ENCODE measurements around the gene ALG9.
A peak's percentile ranks its signal among the peaks of the same experiment; 100 is the strongest.

ALG9 gene

DNA sequence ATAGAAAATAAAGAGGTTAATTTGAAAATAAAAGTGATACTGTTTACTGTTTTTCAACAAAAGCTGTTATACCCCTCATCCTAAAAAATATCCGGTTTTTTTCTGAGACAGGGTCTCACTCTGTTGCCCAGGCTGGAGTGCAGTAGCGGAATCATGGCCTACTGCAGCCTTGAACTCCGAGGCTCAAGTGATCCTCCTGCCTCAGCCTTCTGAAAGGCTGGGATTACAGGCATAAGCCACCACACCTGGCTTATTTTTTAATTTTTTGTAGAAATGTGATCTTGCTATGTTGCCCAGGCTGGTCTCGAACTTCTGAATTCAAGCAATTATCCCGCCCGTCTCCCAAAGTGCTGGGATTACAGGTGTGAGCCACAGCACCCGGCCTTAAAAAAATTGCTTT, 35.7 kb downstream of the ALG9 start:
- DNase-seq (ENCODE audit: low spot score): no peak

DNA sequence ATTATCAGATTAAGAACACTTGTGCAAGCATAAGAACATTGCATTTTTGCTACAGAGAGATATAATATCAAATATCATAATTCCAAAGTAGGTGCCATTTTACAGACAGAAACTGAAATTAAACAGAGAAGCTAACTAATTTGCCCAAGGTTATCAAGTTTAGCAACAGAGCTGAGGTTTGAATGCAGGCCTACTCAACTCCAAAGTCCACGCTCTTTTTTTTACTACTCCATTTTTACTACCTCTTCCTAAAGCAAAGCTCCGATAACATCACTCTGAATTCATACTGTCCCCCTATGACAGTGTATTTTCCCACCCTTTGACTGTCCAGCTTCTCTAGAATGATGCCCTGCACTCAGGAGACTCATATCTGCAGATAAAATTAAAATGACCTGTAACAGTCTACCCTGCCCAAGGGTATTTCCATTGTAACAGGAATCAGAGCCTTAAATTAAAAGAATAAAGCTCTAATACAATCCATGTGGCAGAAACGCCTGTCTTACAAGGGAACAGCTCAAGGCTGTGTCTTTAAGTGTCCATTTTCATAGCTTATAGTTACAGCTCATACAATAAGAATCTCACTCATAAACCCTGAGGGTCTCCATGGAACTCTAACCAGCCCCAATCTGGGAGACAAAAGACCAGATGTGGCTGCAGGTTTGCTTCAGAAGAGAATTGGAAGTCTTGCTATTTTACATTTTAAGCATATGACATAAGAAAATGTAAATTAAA, 36.8 kb downstream of the ALG9 start:
- DNase-seq (ENCODE audit: low spot score): no peak

DNA sequence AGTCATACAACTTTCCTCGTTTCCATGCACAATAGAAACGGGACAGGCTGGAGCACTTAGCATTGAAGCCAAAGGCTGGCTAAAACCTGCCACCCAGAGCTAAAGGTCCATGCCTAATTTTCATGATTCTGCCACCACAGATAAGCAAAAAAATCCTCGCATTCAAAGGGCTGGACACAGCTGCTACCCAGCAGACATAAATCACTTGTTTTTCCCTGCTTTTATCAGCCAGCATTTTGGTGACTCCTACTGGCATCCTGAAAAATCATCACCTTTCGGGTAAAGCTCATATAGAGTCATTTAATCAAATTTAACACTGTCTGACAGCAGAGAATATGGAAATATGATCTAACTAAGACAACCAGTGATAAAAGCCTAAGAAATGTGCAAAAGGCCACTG, 37.9 kb downstream of the ALG9 start:
- DNase-seq (ENCODE audit: low spot score): no peak

DNA sequence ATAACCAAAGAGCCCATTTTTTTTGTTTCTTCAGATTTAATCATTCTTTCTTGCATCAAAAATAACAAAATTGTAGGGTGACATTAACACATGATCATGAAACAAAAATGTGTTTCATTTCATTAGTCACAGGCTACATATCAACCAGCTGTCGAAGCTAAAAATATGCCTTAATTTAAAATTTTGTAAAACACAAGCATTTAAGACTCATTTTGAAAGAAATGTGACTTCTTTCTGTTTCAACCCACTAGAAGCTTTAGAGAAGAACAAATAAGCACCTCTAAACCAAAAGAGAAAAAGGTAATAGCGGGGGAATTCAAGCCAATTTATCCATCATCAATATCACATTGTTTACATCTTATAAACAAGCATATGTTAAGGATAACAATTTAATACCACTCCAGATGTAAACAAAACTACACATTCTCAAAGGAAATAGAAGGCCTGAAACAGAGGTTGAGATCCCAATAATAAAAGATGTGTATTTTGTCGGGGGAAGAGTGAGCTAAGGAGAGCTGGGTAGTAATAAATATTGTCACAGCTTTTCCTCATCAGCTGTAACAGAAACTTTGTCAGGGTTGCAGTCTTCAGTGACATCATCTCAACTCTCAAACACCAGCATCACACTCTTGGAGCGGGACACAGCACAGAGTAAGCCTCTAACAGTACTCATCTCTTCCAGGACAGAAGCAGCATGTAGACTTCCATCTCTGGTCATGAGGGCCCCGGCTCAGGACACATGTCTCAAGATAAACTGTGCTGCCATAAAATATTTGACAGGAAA, 42.0 kb downstream of the ALG9 start:
- DNase-seq (ENCODE audit: low spot score): no peak

DNA sequence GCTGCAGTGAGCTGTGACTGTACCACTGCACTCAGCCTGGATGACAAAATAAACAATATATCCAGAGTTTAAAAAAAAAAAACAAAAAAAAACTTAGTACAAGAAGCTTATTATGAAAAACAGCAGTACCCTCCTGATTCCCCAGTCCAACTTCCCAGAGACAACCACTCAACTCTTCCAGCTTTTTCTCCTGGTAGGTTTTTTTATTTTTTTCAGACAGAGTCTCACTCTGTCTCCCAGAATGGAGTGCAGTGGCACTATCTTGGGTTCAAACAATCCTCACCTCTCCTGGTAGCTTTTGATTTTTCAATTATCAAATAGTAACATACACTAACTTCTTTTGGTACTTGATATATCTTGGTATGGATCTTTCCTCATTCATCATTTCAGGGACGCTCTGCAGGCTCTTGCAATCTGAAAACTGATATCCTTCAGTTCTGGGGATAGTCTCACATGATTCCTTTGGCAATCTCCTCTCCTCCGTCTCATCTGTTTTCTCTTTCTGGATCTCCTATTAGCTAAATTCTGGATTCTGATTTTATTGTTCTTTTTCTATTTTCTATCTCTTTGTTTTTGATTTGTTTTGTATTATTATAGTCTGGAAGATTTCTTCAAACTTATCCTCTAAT, 44.9 kb downstream of the ALG9 start:
- DNase-seq (ENCODE audit: low spot score): no peak

DNA sequence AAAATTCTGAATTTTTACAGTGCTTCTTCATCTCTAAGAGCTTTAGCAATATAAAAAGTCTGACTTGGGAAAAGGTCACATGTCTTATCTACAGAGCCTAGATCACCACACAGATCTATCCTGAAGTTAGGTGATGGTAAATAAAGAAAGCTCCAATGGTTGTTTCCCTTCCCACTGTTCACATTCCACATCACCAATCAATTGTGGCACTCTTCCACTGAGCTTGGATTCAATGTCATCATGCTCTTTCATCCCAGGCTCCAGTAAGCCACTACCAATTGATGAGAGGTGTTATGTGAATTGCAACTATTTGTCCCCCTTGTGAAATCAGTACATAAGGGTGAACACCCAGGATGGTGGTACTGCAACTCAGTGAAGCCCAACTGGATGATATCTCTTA, 47.8 kb downstream of the ALG9 start:
- DNase-seq (ENCODE audit: low spot score): no peak

DNA sequence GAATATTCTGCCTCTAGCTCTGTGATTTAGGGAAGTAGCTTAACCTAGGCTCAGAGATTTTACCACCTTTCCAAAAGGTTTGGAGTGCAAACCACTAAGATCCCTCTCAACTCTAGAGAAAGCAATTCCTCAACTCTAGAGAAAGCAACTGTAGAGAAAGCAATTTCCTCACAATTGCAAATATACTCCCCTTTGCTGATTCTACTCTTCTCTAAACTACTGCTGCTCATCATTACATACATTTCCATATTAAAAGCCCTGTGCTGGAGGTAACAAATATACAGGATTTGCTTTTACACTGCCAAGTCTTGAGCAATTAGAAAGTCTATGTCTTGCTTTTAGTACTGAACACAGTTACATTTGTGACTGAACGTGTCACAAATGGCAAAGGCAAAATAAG, 48.2 kb downstream of the ALG9 start:
- DNase-seq (ENCODE audit: low spot score): no peak

DNA sequence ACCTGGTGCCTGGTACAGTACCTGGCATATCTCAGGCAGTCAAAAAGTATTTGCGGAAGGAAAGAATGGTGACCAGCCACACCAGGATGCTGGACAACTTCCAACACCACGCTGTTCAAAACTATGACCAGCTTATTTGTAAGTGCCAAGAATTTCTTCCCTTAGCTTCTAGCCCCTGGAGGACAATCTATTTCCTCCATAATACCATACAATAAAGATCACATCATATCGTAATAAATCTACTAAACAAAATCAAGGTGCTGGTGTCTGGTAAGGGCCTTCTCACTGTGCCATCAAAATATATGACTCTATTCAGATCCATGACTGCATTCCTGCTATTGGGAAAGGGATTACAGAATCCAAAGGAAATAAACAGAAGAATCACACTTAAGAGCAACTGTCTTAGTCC, 51.5 kb downstream of the ALG9 start:
- no peak for DNase-seq (ENCODE audit: low spot score)

DNA sequence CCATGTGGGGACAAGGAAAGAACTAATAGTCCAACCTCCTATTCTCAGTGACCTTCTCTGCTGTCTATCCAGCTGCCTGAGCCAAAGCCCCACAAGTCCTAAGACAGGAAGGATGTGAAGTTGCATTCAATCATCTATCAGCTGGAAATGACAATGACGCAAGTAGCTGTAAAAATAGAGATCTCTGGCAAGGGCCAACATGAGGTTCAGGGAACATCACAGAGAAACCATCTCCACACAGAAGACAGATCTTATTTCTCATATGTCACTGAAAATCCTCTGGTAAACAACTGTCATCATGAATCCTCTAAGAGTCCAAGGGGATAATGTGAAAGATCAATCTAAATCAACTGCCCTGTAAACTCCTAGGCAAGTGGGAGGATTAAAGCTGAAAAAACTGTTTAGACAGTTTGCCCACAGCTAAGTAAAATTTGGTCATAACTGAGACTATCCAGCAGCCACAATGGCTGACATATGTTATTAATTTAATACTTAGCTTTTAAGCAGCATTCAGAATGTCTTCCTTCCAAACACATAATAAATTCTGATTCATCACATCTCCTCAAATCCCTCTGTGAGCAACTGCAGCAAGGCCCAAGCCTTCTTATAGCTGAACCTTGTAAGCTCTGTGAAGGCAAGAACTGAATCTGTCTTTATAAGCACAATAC, 52.1 kb downstream of the ALG9 start:
- DNase-seq (ENCODE audit: low spot score): no peak

DNA sequence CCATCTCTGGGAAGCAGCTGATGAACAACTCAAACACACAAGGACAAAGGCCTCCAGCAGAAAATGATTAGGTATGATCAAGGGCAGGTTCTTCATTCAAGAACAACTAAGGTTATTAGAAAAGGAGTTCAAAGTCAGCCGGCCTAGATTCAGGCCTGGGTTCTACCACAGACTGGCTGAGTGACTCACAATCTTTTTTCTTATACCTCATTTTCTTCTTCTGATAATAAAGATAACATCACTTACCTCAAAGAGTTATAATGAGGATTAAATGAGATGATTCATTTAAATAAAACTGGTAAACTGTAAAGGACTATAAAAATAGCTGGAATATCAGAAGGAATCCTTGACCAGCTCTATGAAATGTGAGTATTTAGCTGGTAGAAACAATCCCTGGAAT, 55.9 kb downstream of the ALG9 start:
- no peak for DNase-seq (ENCODE audit: low spot score)

DNA sequence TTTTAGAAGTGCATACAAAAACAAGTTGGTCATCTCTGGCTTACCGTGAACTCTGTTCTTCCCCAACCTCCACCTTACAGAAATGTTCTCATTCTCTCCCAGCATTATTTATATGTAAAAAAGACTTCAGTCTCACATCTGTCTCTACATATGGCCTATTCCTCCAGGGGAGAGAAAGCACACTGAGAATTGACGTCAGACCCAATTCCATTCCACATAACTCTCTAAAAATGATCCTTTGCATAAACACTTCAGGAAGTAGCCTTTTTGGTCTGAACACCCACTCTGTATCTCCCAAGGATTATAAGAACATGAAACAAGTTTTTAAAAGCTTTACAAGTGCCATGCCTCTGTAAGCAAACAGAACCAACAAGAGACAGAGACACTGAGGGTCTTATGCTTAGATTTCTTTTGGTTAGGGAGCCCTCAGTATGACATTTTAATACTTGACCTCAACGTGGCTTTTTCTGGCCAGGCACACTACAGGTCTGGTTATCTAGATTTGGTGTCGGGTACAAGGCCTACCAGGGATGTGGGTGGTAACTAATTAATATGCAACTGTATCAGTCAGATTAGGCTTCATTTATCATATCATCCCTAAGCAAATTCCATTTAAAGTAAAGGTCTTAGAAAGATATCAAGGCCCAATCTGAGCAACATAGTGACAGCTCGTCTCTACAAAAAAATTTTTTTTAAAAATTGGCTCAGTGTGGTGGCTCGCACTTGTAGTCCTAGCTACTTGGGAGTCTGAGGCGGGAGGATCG, 56.6 kb downstream of the ALG9 start:
- no peak for DNase-seq (ENCODE audit: low spot score)

DNA sequence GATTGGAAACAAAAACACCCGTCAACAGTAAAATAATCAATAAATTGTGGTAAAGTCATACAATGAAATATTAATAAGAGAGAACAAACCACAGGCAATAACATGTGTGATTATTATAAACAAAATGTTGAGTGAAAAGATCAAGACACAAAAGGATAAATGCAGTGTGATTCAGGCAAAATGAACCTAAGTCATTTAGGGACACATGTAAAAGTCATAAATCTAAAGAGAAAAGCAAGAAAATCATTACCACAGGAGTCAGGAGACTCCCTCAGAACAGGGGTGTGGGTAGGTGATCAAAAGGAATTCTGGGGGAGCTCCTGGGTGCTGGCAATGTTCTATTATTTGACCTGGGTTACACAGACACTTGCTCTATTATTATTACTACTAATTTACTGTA, 57.3 kb downstream of the ALG9 start:
- no peak for DNase-seq (ENCODE audit: low spot score)

DNA sequence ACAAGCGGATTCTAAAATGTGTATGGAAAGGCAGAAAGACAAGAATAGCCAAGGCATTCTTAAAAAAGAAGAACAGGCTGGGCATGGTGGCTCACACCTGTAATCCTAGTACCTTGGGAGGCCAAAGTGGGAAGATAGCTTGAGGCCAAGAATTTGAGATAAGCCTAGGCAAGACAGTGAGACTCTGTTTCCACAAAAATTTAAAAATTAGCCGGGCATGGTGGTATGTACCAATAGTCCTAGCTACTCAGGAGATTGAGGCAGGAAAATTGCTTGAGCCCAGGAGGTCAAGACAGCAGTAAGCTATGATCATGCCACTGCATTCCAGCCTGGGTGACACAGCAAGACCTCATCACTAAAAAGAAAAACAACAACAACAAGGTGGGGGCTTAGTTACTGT, 59.2 kb downstream of the ALG9 start:
- DNase-seq (ENCODE audit: low spot score): no peak

DNA sequence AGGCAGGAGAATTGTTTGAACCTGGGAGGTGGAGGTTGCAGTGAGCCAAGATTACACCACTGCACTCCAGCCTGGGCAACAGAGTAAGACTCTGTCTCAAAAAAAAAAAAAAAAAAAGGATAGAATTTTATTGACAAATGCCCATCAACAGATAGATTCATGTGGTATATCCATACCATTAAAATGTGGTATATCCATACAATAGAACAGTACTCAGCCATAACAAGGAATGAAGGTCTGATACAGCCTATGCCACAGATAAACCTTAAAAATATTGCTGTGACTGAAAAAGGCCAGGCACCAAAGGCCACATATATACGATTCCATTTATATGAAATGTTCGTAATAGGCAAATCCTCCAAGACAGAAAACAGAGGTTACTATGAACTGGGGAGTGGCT, 59.9 kb downstream of the ALG9 start:
- DNase-seq (ENCODE audit: low spot score): no peak

DNA sequence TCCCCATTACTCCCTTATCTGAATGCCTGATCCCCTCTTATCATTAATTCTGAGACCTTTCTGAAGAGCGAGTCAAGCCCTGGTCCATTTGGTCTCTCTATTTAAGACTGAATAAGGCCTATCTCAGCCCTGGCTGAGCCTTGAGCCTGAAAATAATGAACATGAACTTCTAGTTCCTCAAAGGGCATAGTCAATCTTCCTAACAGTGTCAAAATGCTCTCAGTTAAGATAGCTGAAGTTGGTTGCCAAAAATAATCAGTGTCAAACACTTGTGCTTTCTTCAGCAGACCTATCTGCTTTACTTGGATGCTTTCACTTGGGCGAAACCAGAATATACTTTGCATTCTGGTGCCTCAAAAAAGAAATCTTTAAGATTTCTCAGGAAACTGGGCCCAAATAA, 62.5 kb downstream of the ALG9 start:
- no peak for DNase-seq (ENCODE audit: low spot score)

DNA sequence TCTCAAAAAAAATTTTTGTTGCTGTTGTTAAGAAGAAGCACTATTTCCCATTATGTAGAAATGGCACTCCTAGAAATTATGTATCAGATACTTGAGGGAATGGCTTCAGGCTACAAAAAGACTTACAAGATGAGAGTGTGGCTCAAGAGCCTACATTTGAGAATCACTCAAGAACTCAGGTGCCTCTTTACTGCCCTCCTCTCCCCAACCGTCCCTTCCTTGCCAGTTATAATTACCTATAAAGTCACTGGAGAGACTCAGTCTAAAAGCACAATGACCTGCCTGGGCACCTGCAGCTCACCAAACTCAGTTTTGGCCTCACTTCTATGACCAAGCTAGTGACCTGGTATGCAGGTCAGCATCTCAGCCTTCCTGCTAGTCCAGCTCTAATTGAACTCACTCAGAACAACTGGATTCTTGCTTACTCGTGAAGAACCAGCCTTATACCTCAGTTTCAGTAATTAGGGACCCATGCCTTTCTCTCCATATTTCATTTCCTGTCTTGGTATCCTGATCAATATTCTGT, 63.3 kb downstream of the ALG9 start:
- DNase-seq (ENCODE audit: low spot score): no peak

DNA sequence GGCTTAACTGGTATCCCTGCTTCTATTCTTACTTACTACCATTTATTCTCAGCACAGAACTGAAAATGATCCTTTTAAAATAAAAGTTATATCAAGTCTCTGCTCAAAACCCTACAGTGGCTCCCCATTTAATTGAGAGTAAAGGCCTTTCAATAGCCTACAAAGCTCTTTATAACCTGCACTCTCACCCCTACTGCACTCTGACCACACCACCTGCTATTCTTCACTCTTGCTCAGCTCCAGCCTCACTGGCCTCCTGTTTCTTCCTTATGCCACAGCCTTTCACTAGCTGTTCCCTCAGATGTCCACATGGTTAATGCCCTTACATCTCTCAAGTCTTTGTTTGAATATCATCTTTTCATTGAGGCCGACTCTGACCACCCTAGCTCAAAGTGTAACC, 64.3 kb downstream of the ALG9 start:
- no peak for DNase-seq (ENCODE audit: low spot score)

DNA sequence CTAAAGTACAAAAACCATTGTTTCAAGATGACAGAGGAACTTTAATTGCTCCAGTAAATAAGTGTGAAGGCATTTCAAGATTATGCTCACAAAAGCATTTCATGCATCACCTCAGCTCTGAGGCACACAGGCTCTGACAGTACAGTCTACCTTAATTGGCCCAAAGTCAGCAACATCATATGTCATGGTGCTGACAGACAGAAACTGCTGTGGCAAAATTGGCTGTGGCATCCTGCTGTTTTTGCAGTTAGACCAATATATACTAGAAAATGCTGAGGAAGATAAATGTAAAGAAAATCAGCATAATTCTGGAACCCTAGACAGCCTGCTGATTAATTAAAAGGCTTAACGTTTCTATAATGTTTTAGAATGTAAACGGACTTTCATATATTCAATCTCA, 70.2 kb downstream of the ALG9 start:
- no peak for DNase-seq (ENCODE audit: low spot score)

DNA sequence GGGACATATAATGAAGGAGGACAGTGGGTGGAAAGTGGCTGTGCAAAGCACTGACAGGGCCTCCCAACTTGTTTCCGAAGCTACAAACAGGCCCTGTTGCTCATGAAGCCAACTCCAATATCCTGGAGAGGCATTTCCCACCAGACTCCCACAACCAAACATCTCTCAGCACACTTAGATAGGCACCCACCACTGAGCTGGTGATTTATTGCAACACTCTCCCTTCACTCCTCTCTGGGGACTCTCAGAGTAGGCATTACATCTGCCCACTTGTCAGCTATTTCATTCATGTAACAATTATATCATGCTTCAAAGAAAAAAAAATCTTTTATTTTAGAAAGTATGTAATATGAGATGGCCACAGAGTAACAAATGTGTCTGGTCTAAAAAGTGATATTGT, 73.1 kb downstream of the ALG9 start:
- DNase-seq (ENCODE audit: low spot score): no peak

DNA sequence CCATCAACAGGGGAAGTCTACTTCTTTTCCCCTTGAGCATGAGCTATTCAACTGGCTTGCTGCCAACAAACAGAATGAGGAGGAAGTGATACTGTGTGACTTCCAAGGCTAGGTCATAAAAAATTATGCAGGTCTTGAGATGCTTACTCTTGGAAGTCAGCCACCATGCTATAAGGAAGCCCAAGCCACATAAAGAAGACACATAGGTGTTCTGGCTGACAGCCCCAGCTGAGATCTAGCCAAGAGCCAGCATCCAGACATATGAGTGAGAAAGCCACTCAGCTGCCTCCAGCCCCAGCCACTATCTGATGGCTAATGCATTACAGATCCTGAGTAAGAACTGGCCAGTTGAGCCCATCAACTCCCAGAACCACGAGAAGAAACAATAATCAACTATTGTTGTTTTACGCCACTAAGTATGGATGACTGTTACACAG, 74.2 kb downstream of the ALG9 start:
- peak; percentile 13 for DNase-seq (ENCODE audit: low spot score)

DNA sequence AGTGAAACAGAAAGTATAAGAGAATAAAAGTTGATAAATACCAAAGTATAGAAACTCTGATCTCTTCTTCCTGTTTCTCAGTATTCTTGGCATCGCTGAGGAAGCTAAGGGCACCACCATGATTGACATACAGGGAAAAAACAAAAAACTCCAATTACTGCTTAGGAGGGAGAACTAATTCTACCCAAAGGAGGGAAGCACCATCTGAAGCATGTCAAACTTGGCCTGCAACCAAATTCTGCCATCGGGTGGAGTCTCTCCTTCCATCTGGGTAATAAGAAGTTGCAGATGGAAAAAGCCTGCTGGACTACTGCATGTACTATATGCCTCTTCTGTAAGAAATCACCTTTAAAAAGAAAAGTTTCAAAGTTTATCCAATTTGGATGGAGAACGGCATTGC, 74.7 kb downstream of the ALG9 start:
- no peak for DNase-seq (ENCODE audit: low spot score)
